SK-N-MC (cell line): ENCODE results near the gene PRAMEF33.
"Not testable (repeated sequence)": the region's sequence is repeated elsewhere in the genome, so short reads cannot be mapped to it uniquely, and the experiment has no call there.

ENCODE experiments used
- DNase-seq: peaks from one replicate; pipeline ENCODE4 v3.0.0-alpha.2; 2011; ENCODE audit warnings: low read depth, low spot score
- H3K27ac ChIP-seq: fragments of 200-600 bp; sonication (generic); 2 replicates; pipeline ENCODE4 v1.5.1; 2016; ENCODE audit warnings: mixed run types
- H3K36me3 ChIP-seq: fragments of 200-600 bp; sonication (generic); 2 replicates; pipeline ENCODE4 v1.6.1; 2017; ENCODE audit warnings: antibody characterized with exemption, low read length, mixed read lengths; ENCODE audit not compliant: insufficient read depth
- H3K4me3 ChIP-seq: fragments of 200-600 bp; sonication (generic); 2 replicates; pipeline ENCODE4 v1.5.1; 2016
- H3K9ac ChIP-seq: fragments of 200-600 bp; sonication (generic); 2 replicates; pipeline ENCODE4 v1.8.0; 2017; ENCODE audit warnings: mixed run types, mixed read lengths; ENCODE audit not compliant: insufficient read length
- H3K9me3 ChIP-seq: fragments of 200-600 bp; sonication (generic); 2 replicates; pipeline ENCODE4 v1.6.1; 2017; ENCODE audit warnings: low read depth, mild to moderate bottlenecking, antibody characterized with exemption, low read length, moderate library complexity, mixed read lengths

PRAMEF33 gene

GRCh38 chr1:13303239-13303638 lies at the start of gene PRAMEF33:
Gene PRAMEF33, plus strand, starts transcription at chr1:13303539. Its CDS starts 2,416 bp downstream, at chr1:13305955.
- H3K4me3 ChIP-seq, H3K9me3 ChIP-seq, DNase-seq, H3K36me3 ChIP-seq, H3K27ac ChIP-seq, H3K9ac ChIP-seq: not testable (repeated sequence)

GRCh38 chr1:13253898-13254297 lies 49.4 kb upstream of the PRAMEF33 start, which contains the start of gene PRAMEF5:
Gene PRAMEF5, plus strand, starts transcription at chr1:13254198. Its CDS starts 5,071 bp downstream, at chr1:13259269.
- H3K4me3 ChIP-seq, H3K9ac ChIP-seq, H3K9me3 ChIP-seq, H3K27ac ChIP-seq, H3K36me3 ChIP-seq, DNase-seq: not testable (repeated sequence)

- H3K9me3 ChIP-seq, DNase-seq, H3K36me3 ChIP-seq, H3K27ac ChIP-seq, H3K4me3 ChIP-seq, H3K9ac ChIP-seq: not testable (repeated sequence)
These were observed 38.2 kb upstream of the PRAMEF33 start for GRCh38 chr1:13265124-13265523.

- not testable (repeated sequence) for H3K36me3 ChIP-seq, H3K27ac ChIP-seq, H3K9ac ChIP-seq, DNase-seq, H3K9me3 ChIP-seq, H3K4me3 ChIP-seq
These were observed 26.3 kb upstream of the PRAMEF33 start for GRCh38 chr1:13277016-13277415.

- H3K9ac ChIP-seq, H3K4me3 ChIP-seq, DNase-seq: not testable (repeated sequence)
These were observed 23.7 kb upstream of the PRAMEF33 start for GRCh38 chr1:13279617-13280016.

GRCh38 chr1:13285037-13285436 lies 18.3 kb upstream of the PRAMEF33 start, which contains the start of gene PRAMEF8:
Gene PRAMEF8, minus strand, starts transcription at chr1:13285137. Its CDS starts 1,046 bp downstream, at chr1:13284091.
- H3K9ac ChIP-seq, H3K36me3 ChIP-seq, H3K27ac ChIP-seq, H3K4me3 ChIP-seq, H3K9me3 ChIP-seq, DNase-seq: not testable (repeated sequence)

More at GRCh38 chr1:13279617-13280016, 23.7 kb upstream of the PRAMEF33 start:
- H3K27ac ChIP-seq, H3K36me3 ChIP-seq, H3K9me3 ChIP-seq: not testable (repeated sequence)

GRCh38 chr1:13289030-13289429 lies 14.3 kb upstream of the PRAMEF33 start:
- DNase-seq, H3K36me3 ChIP-seq, H3K9me3 ChIP-seq, H3K27ac ChIP-seq, H3K4me3 ChIP-seq, H3K9ac ChIP-seq: not testable (repeated sequence)

- H3K9me3 ChIP-seq, H3K36me3 ChIP-seq, DNase-seq, H3K27ac ChIP-seq, H3K4me3 ChIP-seq, H3K9ac ChIP-seq: not testable (repeated sequence)
These were observed 6.0 kb upstream of the PRAMEF33 start for GRCh38 chr1:13297216-13297931.

GRCh38 chr1:13298699-13299098 lies 4.6 kb upstream of the PRAMEF33 start:
- H3K4me3 ChIP-seq, H3K9me3 ChIP-seq, H3K9ac ChIP-seq, H3K36me3 ChIP-seq, DNase-seq, H3K27ac ChIP-seq: not testable (repeated sequence)

GRCh38 chr1:13302197-13302596 lies 1.1 kb upstream of the PRAMEF33 start:
- DNase-seq, H3K9ac ChIP-seq, H3K36me3 ChIP-seq, H3K27ac ChIP-seq, H3K4me3 ChIP-seq, H3K9me3 ChIP-seq: not testable (repeated sequence)

GRCh38 chr1:13315281-13315680 lies 11.9 kb downstream of the PRAMEF33 start, which contains the start of gene PRAMEF15:
Gene PRAMEF15, plus strand, starts transcription at chr1:13315581. Its CDS starts 2,827 bp downstream, at chr1:13318408.
- H3K27ac ChIP-seq, DNase-seq, H3K4me3 ChIP-seq, H3K9me3 ChIP-seq, H3K36me3 ChIP-seq, H3K9ac ChIP-seq: not testable (repeated sequence)

- not testable (repeated sequence) for H3K9me3 ChIP-seq, H3K36me3 ChIP-seq, DNase-seq, H3K9ac ChIP-seq, H3K4me3 ChIP-seq, H3K27ac ChIP-seq
These were observed 39.2 kb downstream of the PRAMEF33 start for GRCh38 chr1:13342496-13342895.

- DNase-seq, H3K9me3 ChIP-seq, H3K36me3 ChIP-seq, H3K4me3 ChIP-seq, H3K27ac ChIP-seq, H3K9ac ChIP-seq: not testable (repeated sequence)
These were observed 43.7 kb downstream of the PRAMEF33 start, which contains the start of gene PRAMEF14 for GRCh38 chr1:13347034-13347433. Gene PRAMEF14, minus strand, starts transcription at chr1:13347134. Its CDS starts 1,820 bp downstream, at chr1:13345314.

- not testable (repeated sequence) for H3K36me3 ChIP-seq, DNase-seq, H3K4me3 ChIP-seq, H3K9me3 ChIP-seq, H3K9ac ChIP-seq, H3K27ac ChIP-seq
These were observed 50.1 kb downstream of the PRAMEF33 start for GRCh38 chr1:13353476-13353875.

- not testable (repeated sequence) for H3K4me3 ChIP-seq, H3K9me3 ChIP-seq, DNase-seq, H3K27ac ChIP-seq, H3K36me3 ChIP-seq, H3K9ac ChIP-seq
These were observed 51.1 kb downstream of the PRAMEF33 start for GRCh38 chr1:13354475-13354874.
